NB4 (cell line): ENCODE measurements around the gene NT5DC3.

Experiments used
- DNase-seq: peaks from one replicate; pipeline ENCODE4 v3.0.0; 2010; ENCODE audit warnings: low read depth
- H3K4me3 ChIP-seq: one replicate; pipeline ENCODE4 v1.5.1; 2011; ENCODE audit warnings: mild to moderate bottlenecking, low read depth, low read length, moderate library complexity
- CTCF ChIP-seq: IDR thresholded peaks from one replicate; pipeline ENCODE4 v1.5.1; 2012; ENCODE audit warnings: low read depth, low read length
- MAX ChIP-seq: IDR thresholded peaks from 2 replicates; pipeline ENCODE4 v1.6.1; 2011; ENCODE audit warnings: low read depth, low read length
- MYC ChIP-seq: IDR thresholded peaks from 2 replicates; pipeline ENCODE4 v1.6.1; 2011; ENCODE audit warnings: low read depth, low read length
- POLR2A ChIP-seq: IDR thresholded peaks from 2 replicates; pipeline ENCODE4 v1.6.1; 2011; ENCODE audit warnings: mild to moderate bottlenecking; ENCODE audit not compliant: insufficient read length; ENCODE audit errors: extremely low read depth

NT5DC3 gene

GRCh38 chr12:103852498-103852997, 11.5 kb upstream of the NT5DC3 start:
- TF ChIP-seq MAX (no peak), MYC (no peak), POLR2A (no peak), CTCF (no peak)
- H3K4me3 ChIP-seq = no peak overlapping the region
- no peak for DNase-seq

DNA sequence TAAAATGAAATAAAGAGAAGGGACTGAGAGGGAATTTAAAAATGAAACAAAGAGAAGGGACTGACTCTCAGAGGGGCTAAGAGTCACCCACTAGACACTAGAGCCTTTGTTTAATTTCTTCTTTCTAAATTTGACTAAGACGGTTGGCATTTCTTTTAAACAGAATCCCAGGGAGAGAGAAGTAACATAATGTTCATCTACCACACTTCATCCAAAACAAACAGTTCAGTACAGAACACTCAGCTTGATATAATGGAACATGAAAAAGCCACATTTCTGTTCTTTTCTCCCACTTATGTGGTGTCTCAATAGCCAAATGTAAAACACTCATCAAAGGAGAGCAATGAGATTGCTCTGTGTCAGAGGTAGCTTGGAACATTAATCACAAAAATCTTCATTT, 10.1 kb upstream of the NT5DC3 start:
- no peak overlapping the region for H3K4me3 ChIP-seq
- TF ChIP-seq MYC (no peak), MAX (no peak), CTCF (no peak), POLR2A (no peak)
- DNase-seq = no peak

GRCh38 chr12:103850429-103850828, 9.4 kb upstream of the NT5DC3 start:
- DNase-seq = no peak
- no peak for TF ChIP-seq MAX
- TF ChIP-seq MYC = no peak
- no peak for TF ChIP-seq CTCF
- no peak for TF ChIP-seq POLR2A
- no peak overlapping the region for H3K4me3 ChIP-seq

DNA sequence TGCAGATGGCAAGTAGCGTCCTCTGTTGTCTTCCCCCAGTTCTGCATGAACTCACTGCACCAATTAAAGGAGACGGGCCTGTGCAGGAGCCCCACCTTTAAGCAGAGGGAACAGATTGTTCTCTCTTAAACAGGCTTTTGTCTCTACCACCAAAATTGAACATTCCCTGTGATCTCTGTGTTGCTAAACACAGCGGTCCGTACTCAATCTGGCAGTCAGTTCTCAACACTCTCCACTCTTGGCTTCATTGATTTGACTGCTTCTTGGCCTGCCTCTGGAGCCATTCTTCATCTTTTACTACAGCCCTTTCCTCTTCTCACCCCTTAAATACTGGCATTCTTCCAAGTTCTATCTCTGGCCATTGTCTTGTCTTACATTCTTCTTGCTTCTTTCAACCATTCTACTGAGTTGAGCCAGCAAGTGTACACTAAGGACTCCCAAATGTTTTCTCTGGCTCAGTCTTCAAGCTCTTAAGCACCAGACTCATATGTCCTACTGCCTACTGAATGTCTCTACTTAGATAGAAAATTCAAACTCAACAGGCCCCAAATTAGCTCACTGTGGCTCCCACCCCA, 8.0 kb upstream of the NT5DC3 start:
- no peak for DNase-seq
- no peak overlapping the region for H3K4me3 ChIP-seq
- TF ChIP-seq CTCF = no peak
- TF ChIP-seq MAX = no peak
- TF ChIP-seq POLR2A = no peak
- no peak for TF ChIP-seq MYC

- DNase-seq = no peak
- TF ChIP-seq MYC = no peak
- H3K4me3 ChIP-seq = no peak overlapping the region
Observed at GRCh38 chr12:103848143-103848542, 7.1 kb upstream of the NT5DC3 start.

DNA sequence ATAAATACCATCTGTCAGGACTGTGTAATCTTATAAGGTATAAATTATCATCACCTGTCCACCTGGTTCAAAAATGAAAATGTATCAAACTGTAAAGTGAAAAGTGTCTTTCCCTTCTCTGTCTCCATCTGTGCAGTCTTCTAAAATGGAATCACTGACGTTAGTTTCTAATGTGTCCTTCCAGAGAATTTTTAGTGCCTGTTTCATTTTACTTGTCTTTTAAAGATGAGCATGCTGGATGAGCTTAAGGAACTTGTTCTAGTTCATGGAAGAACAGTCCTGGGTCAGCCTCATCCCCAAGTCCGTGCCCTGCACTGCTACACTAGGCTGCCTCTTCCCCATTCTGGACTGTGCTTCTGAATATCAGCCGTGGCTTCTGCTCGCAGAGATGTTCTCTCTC, 5.4 kb upstream of the NT5DC3 start:
- DNase-seq = no peak
- H3K4me3 ChIP-seq = no peak overlapping the region
- TF ChIP-seq MYC (no peak), POLR2A (no peak), CTCF (no peak), MAX (no peak)
